ENCODE measurements around the gene SMIM5. TPM values are rescaled to one million over a fixed set of nuclear protein-coding genes. Genes with fewer than 3 reads are reported as not detected.
A peak's percentile ranks its signal among the peaks of the same experiment; 100 is the strongest.

SMIM5 gene
- total and polyA plus RNA-seq, 8 donors = 1.0 to 3.4 (median 1.8) TPM

GRCh38 chr17:75652934-75653549 is 19.8 kb downstream of the SMIM5 start:
- no peak overlapping the region for H3K4me3 ChIP-seq
- peaks cover 0 to 19% of the 10 kb centered on the region in 2 donors for H3K4me1 ChIP-seq
- H3K27me3 ChIP-seq = no peaks in the 10 kb centered on the region
- H3K27ac ChIP-seq = no peak overlapping the region
- peak; percentile 47 to 61 for TF ChIP-seq CTCF (IDR thresholded peaks at IDR 0.05)
- H3K9me3 ChIP-seq = no peaks in the 10 kb centered on the region
- peaks cover 0 to 76% of the 10 kb centered on the region in 2 donors for H3K36me3 ChIP-seq
- intact Hi-C loops (cut with DNase I) = no loop called here
- ATAC-seq = peak; percentile 76
- no peak for DNase-seq

GRCh38 chr17:75654176-75654575 is 20.9 kb downstream of the SMIM5 start:
- DNase-seq (no peak), ATAC-seq (peak; percentile 29)
- intact Hi-C loops (cut with DNase I) = no loop called here
- H3K27ac ChIP-seq = peak overlapping the region in 1 of 2 donors; percentile 53
- H3K27me3 ChIP-seq = no peaks in the 10 kb centered on the region
- no peak for TF ChIP-seq CTCF (IDR thresholded peaks at IDR 0.05)
- peaks cover 0 to 65% of the 10 kb centered on the region in 2 donors for H3K36me3 ChIP-seq
- H3K4me3 ChIP-seq = no peak overlapping the region
- H3K9me3 ChIP-seq = no peaks in the 10 kb centered on the region
- H3K4me1 ChIP-seq = peaks cover 0 to 19% of the 10 kb centered on the region in 2 donors

GRCh38 chr17:75658237-75658636 is 25.0 kb downstream of the SMIM5 start:
- intact Hi-C loops (cut with DNase I) = no loop called here
- H3K36me3 ChIP-seq = peaks cover 0 to 67% of the 10 kb centered on the region in 2 donors
- peaks cover 0 to 12% of the 10 kb centered on the region in 2 donors for H3K4me1 ChIP-seq

GRCh38 chr17:75661531-75661930 is 28.3 kb downstream of the SMIM5 start:
- H3K27ac ChIP-seq = no peak overlapping the region
- H3K36me3 ChIP-seq = peaks cover 0 to 50% of the 10 kb centered on the region in 2 donors
- ATAC-seq = no peak

More at GRCh38 chr17:75658237-75658636, 25.0 kb downstream of the SMIM5 start:
- no peak for DNase-seq
- Histone ChIP-seq H3K9me3 (no peaks in the 10 kb centered on the region), H3K27ac (no peak overlapping the region), H3K27me3 (no peaks in the 10 kb centered on the region), H3K4me3 (no peak overlapping the region)
- no peak for TF ChIP-seq CTCF (IDR thresholded peaks at IDR 0.05)
- no peak for ATAC-seq

GRCh38 chr17:75662511-75662910 is 29.3 kb downstream of the SMIM5 start:
- no peak overlapping the region for H3K4me3 ChIP-seq
- H3K27ac ChIP-seq = no peak overlapping the region
- no peak for TF ChIP-seq CTCF (IDR thresholded peaks at IDR 0.05)
- intact Hi-C loops (cut with DNase I) = no loop called here
- H3K27me3 ChIP-seq = no peaks in the 10 kb centered on the region
- peaks cover 7 to 14% of the 10 kb centered on the region in 2 donors for H3K4me1 ChIP-seq
- no peak for DNase-seq
- no peaks in the 10 kb centered on the region for H3K9me3 ChIP-seq
- H3K36me3 ChIP-seq = peaks cover 0 to 43% of the 10 kb centered on the region in 2 donors
- no peak for ATAC-seq

More at GRCh38 chr17:75661531-75661930, 28.3 kb downstream of the SMIM5 start:
- no peaks in the 10 kb centered on the region for H3K27me3 ChIP-seq
- no peak for TF ChIP-seq CTCF (IDR thresholded peaks at IDR 0.05)
- H3K4me3 ChIP-seq = no peak overlapping the region
- DNase-seq = no peak
- no peaks in the 10 kb centered on the region for H3K9me3 ChIP-seq
- peaks cover 7 to 10% of the 10 kb centered on the region in 2 donors for H3K4me1 ChIP-seq
- intact Hi-C loops (cut with DNase I) = no loop called here
